NCI-H146 treated with DMSO at 0.1 percent for 48 hours (cell line): ENCODE results near the gene LRRC26.

Experiments used
- DNase-seq: peaks from one replicate; lab custom pipeline; 2025; ENCODE audit not compliant: unreplicated experiment; lab: John Stamatoyannopoulos, UW

The LRRC26 gene

DNA sequence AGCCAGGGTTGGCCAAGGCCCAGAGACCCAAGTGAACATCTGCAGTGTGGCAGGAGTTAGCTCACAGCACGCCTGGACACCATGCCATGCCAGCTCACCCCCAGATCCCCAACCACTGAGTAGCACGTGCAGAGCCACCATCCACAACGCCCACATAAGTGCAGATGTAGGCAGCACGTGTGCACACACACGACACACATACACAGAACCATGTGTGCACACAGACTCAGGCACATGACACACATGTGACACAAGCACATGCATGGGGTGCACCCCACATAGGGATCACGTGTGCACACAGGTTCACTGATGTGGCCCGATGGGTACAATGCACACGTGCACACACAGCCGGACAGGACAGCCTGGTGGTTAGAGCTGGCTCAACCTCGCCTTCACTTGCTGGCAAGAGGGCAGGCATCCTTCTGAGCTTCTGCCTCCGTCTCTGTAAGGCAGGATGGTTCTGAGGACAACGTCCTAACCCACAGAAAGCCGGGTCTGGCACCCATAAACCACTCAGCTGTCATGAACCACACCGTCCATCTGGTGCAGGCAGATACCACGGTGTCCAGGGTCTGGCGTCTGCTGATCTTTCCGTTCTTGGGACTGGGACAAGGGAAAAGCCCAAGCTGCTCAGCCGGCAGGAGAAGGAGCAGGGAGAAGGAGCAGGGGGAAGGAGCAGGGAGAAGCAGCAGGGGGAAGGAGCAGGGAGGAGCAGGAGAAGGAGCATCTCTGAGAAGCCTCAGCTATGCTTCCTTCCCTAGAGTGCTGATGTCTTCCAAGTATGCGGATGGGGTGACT lies 12.0 kb downstream of the LRRC26 start:
- DNase-seq: no peak

DNA sequence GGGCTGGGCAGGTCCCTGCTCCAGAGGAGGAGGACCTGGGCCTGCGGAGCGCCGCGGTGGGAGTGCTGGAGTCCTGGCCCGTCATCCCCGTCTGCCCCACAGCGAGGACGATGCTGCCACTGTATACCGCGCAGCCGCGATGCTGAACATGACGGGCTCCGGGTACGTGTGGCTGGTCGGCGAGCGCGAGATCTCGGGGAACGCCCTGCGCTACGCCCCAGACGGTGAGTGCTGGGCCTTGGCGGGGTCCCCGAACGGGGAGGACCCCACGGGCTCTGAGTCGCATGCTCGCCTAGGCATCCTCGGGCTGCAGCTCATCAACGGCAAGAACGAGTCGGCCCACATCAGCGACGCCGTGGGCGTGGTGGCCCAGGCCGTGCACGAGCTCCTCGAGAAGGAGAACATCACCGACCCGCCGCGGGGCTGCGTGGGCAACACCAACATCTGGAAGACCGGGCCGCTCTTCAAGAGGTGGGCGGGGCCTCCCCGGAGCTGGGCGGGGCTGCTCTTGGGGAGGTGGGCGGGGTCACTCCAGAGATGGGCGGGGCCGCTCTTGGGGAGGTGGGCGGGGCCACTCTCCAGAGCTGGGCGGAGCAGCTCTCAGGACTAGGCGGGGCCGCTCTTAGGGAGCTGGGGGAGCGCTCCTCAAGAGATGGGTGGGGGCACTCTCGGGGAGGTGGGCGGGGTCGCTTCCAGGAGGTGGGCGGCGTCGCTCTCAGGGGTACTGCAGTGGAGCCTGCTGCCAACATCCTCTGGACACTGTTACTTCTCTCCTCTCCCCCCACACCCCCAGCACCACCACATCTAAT lies 13.1 kb downstream of the LRRC26 start:
- no peak for DNase-seq

- DNase-seq: no peak
These were observed 16.9 kb downstream of the LRRC26 start for GRCh38 chr9:137152844-137153405.

GRCh38 chr9:137150617-137151457 lies 19.0 kb downstream of the LRRC26 start:
- peak; percentile 84 for DNase-seq

DNA sequence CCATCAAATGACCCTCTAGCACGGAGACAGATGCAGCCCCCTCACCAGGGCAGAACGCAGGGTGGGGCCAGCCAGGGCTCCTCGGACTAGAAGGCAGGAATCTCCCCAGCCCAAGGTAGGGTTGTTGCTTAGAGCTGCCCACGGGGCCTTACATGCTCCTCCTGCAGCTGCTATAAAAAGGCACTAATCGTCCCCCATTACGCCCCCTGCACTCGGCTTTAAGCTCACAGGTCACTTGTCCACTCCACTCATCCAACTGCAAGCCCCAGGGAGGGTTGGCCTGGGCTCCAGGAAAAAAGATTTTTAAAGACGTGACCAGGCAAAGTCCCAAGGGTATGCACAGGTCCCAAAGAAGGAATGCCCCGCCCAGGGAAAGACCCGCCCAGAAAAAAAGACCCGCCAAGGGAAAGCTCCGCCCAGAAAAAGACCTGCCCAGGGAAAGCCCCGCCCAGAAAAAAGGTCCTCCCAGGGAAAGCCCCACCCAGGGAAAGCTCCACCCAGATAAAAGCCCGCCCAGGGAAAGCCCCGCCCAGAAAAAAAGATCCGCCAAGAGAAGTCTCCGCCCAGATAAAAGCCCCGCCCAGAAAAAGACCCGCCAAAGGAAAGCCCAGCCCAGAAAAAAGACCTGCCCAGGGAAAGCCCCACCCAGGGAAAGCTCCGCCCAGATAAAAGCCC lies 19.8 kb downstream of the LRRC26 start:
- no peak for DNase-seq

- no peak for DNase-seq
These were observed 20.5 kb downstream of the LRRC26 start for GRCh38 chr9:137149363-137149762.

DNA sequence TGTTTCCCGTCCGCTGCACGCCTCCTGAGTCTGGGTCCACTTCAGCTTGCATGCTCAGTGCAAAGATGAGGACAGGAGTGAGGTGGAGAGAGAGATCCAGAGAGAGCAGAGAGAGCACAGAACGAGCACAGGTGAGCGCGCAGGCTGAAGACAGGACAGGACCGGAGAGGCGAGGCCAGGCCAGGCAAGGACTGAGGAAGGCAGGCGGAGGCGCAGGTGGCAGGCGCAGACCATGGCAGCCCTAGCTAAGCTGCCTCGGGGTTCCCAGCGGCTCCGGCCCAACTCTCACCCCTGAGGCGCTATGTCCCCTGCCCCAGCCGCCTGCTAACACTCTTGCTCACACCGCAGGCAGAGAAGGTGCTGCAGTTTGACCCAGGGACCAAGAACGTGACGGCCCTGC lies 21.2 kb downstream of the LRRC26 start:
- no peak for DNase-seq

DNA sequence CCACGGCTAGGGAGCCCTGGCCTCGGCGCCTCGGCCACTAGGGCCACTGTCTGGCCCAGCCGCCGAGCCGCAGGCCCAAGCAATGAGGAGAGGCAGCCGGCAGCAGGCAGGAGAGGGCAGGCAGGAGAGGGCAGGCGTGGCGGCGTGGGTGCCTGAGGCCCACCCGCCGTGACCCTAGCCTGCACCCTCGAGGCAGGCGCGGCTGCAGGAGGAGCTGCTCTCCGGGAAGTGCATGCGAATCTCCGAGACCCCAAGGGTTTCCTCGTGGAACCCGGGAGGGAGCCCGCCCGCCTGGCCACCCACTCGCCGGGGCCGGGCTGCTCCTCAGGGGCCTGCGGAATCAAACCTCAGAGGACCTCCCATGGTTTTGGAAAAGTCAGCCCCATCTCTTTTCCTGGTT lies 21.6 kb downstream of the LRRC26 start:
- no peak for DNase-seq

- no peak for DNase-seq
These were observed 22.1 kb downstream of the LRRC26 start for GRCh38 chr9:137147793-137148160.

- no peak for DNase-seq
These were observed 22.6 kb downstream of the LRRC26 start for GRCh38 chr9:137147091-137147792.

DNA sequence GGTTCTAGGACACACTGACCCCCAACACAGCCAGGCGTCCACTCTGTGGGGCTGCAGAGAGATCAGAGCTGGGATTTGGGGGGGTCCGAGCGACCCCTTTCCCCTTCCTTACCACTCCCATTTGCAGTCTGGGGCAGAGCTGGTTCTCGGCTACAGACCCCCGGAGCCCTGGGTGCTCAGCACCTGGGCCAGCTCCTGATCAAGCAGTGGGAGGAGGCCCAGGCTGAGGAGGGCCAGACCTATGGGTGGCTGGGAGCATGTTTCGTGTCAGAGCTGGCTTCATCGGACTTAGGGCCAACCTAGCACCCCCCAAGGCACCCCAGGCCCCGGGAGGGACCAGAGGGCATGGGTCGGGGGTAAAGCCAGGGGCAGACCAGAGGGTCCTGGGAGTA lies 23.3 kb downstream of the LRRC26 start:
- no peak for DNase-seq

DNA sequence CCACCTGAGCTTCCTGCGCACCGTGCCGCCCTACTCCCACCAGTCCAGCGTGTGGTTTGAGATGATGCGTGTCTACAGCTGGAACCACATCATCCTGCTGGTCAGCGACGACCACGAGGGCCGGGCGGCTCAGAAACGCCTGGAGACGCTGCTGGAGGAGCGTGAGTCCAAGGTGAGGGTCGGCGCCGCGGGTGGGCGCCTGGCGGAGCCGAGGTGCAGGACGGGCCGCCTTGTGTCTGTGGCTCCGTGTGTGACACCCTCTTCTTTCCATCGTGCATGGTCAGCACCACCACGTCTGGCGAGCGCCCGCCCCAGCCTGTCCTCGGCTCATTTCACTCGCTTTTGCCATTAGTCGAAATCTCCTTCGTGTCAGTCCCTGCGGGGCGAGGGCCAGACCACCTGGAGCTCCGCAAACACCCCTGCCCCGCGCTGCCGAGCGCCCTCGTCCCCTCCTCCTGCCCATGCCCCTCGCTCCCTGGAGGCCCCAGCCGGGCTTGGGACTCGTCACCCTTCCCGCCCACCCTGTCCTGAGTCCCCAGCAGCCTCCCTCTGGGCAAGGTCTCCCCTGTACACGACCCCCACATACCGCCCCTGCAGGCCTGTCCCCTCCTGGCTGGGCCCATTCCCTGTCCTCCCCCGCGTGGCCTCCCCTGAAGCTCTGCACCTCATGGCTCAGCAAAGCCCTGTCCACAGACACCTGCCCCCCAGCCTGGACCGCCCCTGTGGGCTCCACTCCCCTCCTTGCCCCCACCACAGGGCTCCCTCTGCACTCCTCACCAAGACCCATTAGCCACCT lies 23.9 kb downstream of the LRRC26 start:
- no peak for DNase-seq

DNA sequence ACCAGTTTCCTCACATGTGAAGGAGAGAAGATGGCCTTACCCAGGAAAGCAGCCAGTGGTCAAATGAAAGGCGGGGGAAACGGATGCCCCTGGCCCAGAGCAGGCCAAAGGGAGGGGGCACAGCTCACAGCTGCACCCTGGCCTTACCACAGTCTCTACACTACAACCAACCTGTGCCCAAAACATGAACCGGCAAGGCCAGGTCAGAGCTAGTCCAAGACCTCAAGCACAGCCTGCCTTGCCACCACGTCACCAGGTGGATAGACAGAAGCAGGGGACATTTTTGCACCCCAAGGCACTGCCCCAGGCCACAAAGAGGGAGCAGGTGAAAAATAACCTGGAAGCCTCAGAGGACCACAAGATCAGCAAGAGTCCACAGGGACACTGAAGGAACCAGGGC lies 26.4 kb downstream of the LRRC26 start:
- no peak for DNase-seq

DNA sequence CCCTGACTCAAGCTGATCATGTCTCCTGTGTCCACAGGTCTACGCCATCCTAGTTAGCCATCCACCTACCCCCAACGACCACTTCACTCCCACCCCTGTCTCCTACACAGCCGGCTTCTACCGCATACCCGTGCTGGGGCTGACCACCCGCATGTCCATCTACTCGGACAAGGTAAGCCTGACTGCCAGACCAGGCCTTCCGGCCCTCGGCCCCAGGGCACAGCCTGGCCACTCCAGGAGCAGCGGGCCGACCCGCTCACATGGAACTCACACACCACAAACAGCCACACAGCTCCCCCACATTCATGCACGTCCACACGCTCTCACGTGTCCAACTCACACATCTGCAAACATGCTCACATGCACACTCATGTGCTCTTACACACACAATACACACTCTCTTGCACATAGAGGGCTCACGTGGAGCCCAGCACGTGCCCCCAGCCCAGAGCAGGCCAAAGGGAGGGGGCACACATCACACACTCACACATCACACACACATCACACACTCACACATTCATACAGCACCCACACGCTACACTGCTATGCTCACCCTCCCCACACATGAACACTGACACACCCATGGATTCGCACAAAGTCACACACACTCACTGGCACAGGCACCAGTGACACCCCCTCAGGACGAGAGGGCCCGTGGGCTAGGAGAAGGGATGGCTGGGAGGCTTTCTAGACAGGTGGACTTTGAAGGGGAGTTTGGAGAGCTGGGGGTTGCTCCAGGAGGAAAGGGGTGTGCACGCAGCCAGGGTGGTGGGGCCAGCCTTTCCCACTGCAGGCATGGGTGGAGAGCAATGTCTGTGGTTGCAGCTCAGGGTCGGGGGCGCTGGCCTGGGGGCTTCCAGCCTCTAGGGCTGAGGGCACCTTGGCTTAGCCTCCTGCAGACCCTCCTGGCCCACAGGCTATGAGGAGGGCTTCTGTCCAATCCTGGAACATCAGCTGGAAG lies 27.6 kb downstream of the LRRC26 start:
- no peak for DNase-seq

DNA sequence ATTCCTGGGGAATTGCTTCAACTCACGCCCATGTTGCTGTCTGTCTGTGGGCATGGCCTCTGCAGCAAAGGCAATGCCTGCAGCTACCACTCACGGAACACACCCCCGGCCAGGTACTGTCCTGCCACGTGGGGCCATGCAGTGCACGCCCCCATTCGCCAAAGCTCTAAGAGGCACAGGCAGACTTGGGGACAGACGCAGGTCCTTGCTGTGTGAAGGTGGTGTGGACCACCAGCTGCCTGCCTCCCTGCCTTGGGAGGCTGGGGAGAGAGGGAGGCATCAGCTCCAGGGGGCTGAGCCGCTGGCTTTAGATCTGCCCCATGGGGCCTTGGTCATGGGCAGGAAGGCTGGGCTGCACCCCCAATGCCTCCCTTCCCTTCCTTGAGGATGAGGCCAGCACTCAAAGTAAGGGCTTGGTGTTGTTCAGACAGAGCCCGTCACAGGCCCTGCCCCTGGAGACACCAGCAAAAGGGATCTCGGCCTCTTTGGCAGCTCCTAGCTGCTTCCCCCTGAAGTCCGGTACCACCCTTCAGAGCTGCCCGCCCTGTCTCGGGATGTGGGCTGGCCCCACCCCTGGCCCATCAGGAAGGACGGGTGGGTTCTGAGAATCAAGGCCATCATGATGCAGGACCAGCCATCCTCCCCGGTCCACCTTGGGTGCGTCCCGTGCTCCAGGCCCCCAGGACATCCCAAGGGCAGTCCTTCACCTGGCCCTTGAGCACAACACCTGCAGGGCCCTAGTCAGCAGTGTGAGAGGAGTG lies 28.6 kb downstream of the LRRC26 start:
- no peak for DNase-seq

DNA sequence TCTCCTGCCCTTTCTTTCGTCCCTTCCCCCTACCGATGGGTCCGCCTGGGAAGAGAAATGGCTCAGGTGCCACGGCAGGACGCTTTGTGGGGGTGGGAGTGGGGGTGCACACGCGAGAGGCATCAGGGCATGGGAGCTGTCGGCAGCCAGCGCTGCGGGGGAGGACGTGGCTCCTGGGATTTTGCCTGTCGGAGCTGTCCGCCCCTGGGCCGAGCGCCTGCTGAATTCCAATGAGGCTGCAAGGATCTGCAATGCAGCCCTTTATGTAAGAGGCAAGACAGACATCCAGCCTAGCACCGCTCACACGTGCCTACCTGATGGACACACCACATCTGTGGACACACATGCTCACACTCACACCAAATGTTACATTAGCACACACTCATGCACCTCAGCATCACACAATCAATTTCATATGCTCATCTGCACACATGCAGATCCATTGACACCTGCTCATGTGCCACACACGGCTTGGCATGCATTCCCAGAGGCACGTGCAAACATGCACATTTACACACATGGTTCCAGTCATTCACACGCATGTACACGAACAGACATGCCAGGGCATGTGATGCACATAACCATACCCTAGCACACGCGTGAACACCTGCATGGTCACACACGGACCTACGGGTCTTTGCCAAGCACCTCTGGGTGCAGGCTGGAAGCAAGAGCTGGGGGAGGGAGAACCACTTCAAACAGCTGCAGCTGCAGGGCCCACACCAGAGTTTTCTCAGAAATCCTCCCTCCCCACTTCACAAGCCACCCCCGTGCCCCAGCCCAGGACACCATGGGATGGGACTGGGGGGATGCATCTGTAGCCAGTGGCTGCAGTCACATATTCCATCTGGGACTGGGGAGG lies 29.5 kb downstream of the LRRC26 start:
- DNase-seq: no peak
